PFSK-1 (cell line): ENCODE data around the gene TVP23A.

Experiments
- FOXP2 ChIP-seq: optimal IDR thresholded peaks from 2 replicates; pipeline ENCODE3; 2011; ENCODE audit warnings: borderline replicate concordance, control low read depth, inconsistent platforms; ENCODE audit not compliant: insufficient read depth; ENCODE audit errors: extremely low read length, extremely low read depth
- POLR2AphosphoS5 ChIP-seq: IDR thresholded peaks from 2 replicates; pipeline ENCODE4 v1.6.1; 2012; ENCODE audit warnings: low read depth, mild to moderate bottlenecking, control low read depth, low read length, moderate library complexity
- SIN3A ChIP-seq: IDR thresholded peaks from 2 replicates; pipeline ENCODE4 v1.6.1; 2012; ENCODE audit warnings: mild to moderate bottlenecking, low read length, moderate library complexity, borderline replicate concordance; ENCODE audit not compliant: insufficient read depth
- TAF1 ChIP-seq: IDR thresholded peaks from 2 replicates; pipeline ENCODE4 v1.6.1; 2012; ENCODE audit warnings: low read length, control low read depth, borderline replicate concordance; ENCODE audit not compliant: insufficient read depth
- TF ChIP-seq, protein P1 (sequence below), 2 experiments: IDR thresholded peaks; 2 replicates each; pipeline versions ENCODE4 v1.6.1 to v1.8.0; 2011 to 2012; ENCODE audit warnings: low read depth in 2 of 2, low read length in 2 of 2, control low read depth in 1 of 2, inconsistent platforms in 1 of 2, mild to moderate bottlenecking in 1 of 2, moderate library complexity in 1 of 2; ENCODE audit not compliant: insufficient read depth in 1 of 2

DNA sequence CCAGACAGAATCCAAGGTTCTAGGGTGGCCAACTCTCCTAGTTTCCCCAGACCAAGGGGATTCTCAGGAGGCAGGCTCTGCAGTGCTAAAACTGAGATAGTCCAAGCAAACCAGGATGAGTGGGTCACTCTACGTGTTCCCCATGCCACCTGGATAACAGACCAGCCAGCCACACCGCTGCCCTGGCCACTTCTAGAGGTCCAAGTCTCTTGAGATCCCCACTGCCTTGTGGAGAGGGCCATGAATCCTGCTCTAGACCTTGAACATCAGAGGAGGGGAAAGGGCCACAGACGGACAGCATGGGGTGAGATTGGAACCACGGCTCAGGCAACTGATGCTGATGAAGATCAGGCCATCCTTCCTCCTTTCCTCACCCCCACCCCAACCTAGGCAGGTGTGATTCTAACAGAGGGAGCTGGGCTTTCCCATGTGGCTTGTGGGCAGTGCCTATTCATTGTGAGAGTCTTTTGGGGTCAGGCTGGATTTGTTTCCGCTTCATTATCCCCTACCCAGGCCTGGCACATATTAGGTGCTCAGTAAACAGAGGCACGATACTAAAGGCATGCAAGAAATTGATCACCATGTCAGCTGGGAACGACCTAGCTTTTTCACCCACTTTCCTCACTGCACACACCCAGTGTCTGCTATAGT, 16.8 kb upstream of the TVP23A start:
- no peak for TF ChIP-seq POLR2AphosphoS5
- no peak for TF ChIP-seq SIN3A
- TF ChIP-seq TAF1, result no peak
- TF ChIP-seq, protein P1, sequence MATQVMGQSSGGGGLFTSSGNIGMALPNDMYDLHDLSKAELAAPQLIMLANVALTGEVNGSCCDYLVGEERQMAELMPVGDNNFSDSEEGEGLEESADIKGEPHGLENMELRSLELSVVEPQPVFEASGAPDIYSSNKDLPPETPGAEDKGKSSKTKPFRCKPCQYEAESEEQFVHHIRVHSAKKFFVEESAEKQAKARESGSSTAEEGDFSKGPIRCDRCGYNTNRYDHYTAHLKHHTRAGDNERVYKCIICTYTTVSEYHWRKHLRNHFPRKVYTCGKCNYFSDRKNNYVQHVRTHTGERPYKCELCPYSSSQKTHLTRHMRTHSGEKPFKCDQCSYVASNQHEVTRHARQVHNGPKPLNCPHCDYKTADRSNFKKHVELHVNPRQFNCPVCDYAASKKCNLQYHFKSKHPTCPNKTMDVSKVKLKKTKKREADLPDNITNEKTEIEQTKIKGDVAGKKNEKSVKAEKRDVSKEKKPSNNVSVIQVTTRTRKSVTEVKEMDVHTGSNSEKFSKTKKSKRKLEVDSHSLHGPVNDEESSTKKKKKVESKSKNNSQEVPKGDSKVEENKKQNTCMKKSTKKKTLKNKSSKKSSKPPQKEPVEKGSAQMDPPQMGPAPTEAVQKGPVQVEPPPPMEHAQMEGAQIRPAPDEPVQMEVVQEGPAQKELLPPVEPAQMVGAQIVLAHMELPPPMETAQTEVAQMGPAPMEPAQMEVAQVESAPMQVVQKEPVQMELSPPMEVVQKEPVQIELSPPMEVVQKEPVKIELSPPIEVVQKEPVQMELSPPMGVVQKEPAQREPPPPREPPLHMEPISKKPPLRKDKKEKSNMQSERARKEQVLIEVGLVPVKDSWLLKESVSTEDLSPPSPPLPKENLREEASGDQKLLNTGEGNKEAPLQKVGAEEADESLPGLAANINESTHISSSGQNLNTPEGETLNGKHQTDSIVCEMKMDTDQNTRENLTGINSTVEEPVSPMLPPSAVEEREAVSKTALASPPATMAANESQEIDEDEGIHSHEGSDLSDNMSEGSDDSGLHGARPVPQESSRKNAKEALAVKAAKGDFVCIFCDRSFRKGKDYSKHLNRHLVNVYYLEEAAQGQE (IDR thresholded peaks at IDR 0.05; ENCODE audit: insufficient read depth in 1 of 2, low read depth in 2 of 2, low read length in 2 of 2), result no peak
- no peak for TF ChIP-seq FOXP2
